ENCODE data around the gene H2AZ1. TPM values are rescaled to one million over a fixed set of nuclear protein-coding genes. Genes with fewer than 3 reads are reported as not detected.

The H2AZ1 gene
- total and polyA plus RNA-seq, 9 of the 15 experiments (the other 6 are each of a cell fraction or from before 2014, with no cell fraction given) = 605 to 4,380 (median 768) TPM

- TF ChIP-seq SFPQ (IDR thresholded peaks at IDR 0.05; ENCODE audit: low read depth, low read length) (no peak), HDGF (IDR thresholded peaks at IDR 0.05) (no peak), ZSCAN32 (CRISPR knock-in tag; IDR thresholded peaks at IDR 0.05) (peak; percentile 50; the same call in 1 of the 2 replicates), ATF6 (CRISPR knock-in tag; IDR thresholded peaks at IDR 0.05) (no peak), TAF1 (IDR thresholded peaks at IDR 0.05; ENCODE audit: control insufficient read depth, extremely low read depth, insufficient read depth, low read length, severe bottlenecking) (peak; percentile 44), RBM22 (IDR thresholded peaks at IDR 0.05; ENCODE audit: low read depth, low read length, poor library complexity, severe bottlenecking) (peak; percentile 98), BCLAF1 (IDR thresholded peaks at IDR 0.05; ENCODE audit: borderline replicate concordance in 1 of 2, control insufficient read depth in 1 of 2, low read depth in 2 of 2, low read length in 1 of 2) (peak in 1 of 2 experiments; percentile 28; a peak in 1 of 4 replicates), ZNF77 (CRISPR knock-in tag; IDR thresholded peaks at IDR 0.05) (0 out of 2 replicates have a peak, but pooled peaks have one; percentile 56), MLLT1 (IDR thresholded peaks at IDR 0.05) (0 out of 4 replicates have a peak, but pooled peaks of 1 of the 2 experiments have one; percentile 35), ERF (CRISPR knock-in tag; IDR thresholded peaks at IDR 0.05) (peak; percentile 97), PBX2 (CRISPR knock-in tag; IDR thresholded peaks at IDR 0.05; ENCODE audit: low read depth) (no peak), PBX2 (tag; conservative IDR thresholded peaks at IDR 0.05; ENCODE audit: low read depth) (no peak), ZNF699 (CRISPR knock-in tag; IDR thresholded peaks at IDR 0.05; ENCODE audit: insufficient replicate concordance) (no peak), ZNF24 (IDR thresholded peaks at IDR 0.05) (peak; percentile 46; the same call in 1 of the 2 replicates)
These were observed 3.5 kb downstream of the H2AZ1 start, which contains the start of gene DNAJB14 (continued) for GRCh38 chr4:99946356-99947189.

Measured in K562 (cell line).